ENCODE data around the gene SGIP1.
"Not testable (repeated sequence)": the region's sequence is repeated elsewhere in the genome, so short reads cannot be mapped to it uniquely, and the experiment has no call there.

SGIP1 gene

GRCh38 chr1:66778969-66779368, 245.0 kb downstream of the SGIP1 start:
- peaks cover 50% of the 10 kb centered on the region for H3K36me3 ChIP-seq
- no peak overlapping the region for H3K27ac ChIP-seq
- no peaks in the 10 kb centered on the region for H3K9me3 ChIP-seq
- no peak for TF ChIP-seq CTCF (IDR thresholded peaks at IDR 0.05)
- H3K27me3 ChIP-seq = no peaks in the 10 kb centered on the region
- H3K4me3 ChIP-seq (ENCODE audit: low read depth in 1 of 2, low read length in 1 of 2) = no peak overlapping the region
- H3K4me1 ChIP-seq (ENCODE audit: control insufficient read depth in 1 of 2, insufficient read depth in 1 of 2, low read depth in 1 of 2, low read length in 1 of 2) = no peaks in the 10 kb centered on the region

- H3K9me3 ChIP-seq = no peaks in the 10 kb centered on the region
- no peaks in the 10 kb centered on the region for H3K27me3 ChIP-seq
- peaks cover 44% of the 10 kb centered on the region for H3K36me3 ChIP-seq
- no peak for TF ChIP-seq CTCF (IDR thresholded peaks at IDR 0.05)
- H3K4me3 ChIP-seq (ENCODE audit: low read depth in 1 of 2, low read length in 1 of 2) = no peak overlapping the region
- no peak overlapping the region for H3K27ac ChIP-seq
- no peaks in the 10 kb centered on the region for H3K4me1 ChIP-seq (ENCODE audit: control insufficient read depth in 1 of 2, insufficient read depth in 1 of 2, low read depth in 1 of 2, low read length in 1 of 2)
Measured at GRCh38 chr1:66779475-66780078, 245.6 kb downstream of the SGIP1 start.

GRCh38 chr1:66785800-66786199, 251.8 kb downstream of the SGIP1 start:
- not testable (repeated sequence) for H3K27ac ChIP-seq; H3K4me3 ChIP-seq (ENCODE audit: low read depth in 1 of 2, low read length in 1 of 2); H3K9me3 ChIP-seq; H3K27me3 ChIP-seq; H3K36me3 ChIP-seq; H3K4me1 ChIP-seq (ENCODE audit: control insufficient read depth in 1 of 2, insufficient read depth in 1 of 2, low read depth in 1 of 2, low read length in 1 of 2)

GRCh38 chr1:66787641-66788040, 253.7 kb downstream of the SGIP1 start:
- no peaks in the 10 kb centered on the region for H3K27me3 ChIP-seq
- no peak overlapping the region for H3K4me3 ChIP-seq (ENCODE audit: low read depth in 1 of 2, low read length in 1 of 2)
- H3K9me3 ChIP-seq = no peaks in the 10 kb centered on the region
- no peak overlapping the region for H3K27ac ChIP-seq
- TF ChIP-seq CTCF (IDR thresholded peaks at IDR 0.05) = no peak
- H3K4me1 ChIP-seq (ENCODE audit: control insufficient read depth in 1 of 2, insufficient read depth in 1 of 2, low read depth in 1 of 2, low read length in 1 of 2) = no peaks in the 10 kb centered on the region
- no peaks in the 10 kb centered on the region for H3K36me3 ChIP-seq

- no peak for TF ChIP-seq CTCF (IDR thresholded peaks at IDR 0.05)
- Histone ChIP-seq H3K27ac (no peak overlapping the region), H3K4me3 (ENCODE audit: low read depth in 1 of 2, low read length in 1 of 2) (no peak overlapping the region)
Measured at GRCh38 chr1:66788231-66788939, 254.4 kb downstream of the SGIP1 start.

More at GRCh38 chr1:66788231-66788939, 254.4 kb downstream of the SGIP1 start:
- Histone ChIP-seq H3K4me1 (ENCODE audit: control insufficient read depth in 1 of 2, insufficient read depth in 1 of 2, low read depth in 1 of 2, low read length in 1 of 2) (no peaks in the 10 kb centered on the region), H3K36me3 (no peaks in the 10 kb centered on the region), H3K27me3 (no peaks in the 10 kb centered on the region), H3K9me3 (no peaks in the 10 kb centered on the region)

Measured in neutrophil (primary cell).